HG02588 (cell line): ENCODE data around the gene TXNL4B.

Source experiments
- ATAC-seq: cut with Tn5 transposase; IDR thresholded peaks from one replicate; pipeline ENCODE4 v1.9.1; 2021; ENCODE audit warnings: mild to moderate bottlenecking, moderate library complexity; ENCODE audit not compliant: unreplicated experiment

The TXNL4B gene

GRCh38 chr16:72042157-72042660 is 51.2 kb downstream of the TXNL4B start:
- no peak for ATAC-seq

- ATAC-seq: no peak
These were observed 57.3 kb downstream of the TXNL4B start for GRCh38 chr16:72036098-72036497.
